GM12864 (cell line): ENCODE measurements around the gene AFAP1.

Experiments used
- DNase-seq: peaks from one replicate; pipeline ENCODE4 v3.0.0-alpha.2; 2011; ENCODE audit warnings: low read depth
- H3K4me3 ChIP-seq: 2 replicates; pipeline ENCODE4 v1.5.1; 2011; ENCODE audit warnings: mild to moderate bottlenecking, low read depth, low read length, control low read depth
- TF ChIP-seq, protein P1 (sequence below): IDR thresholded peaks from 2 replicates; pipeline ENCODE4 v1.5.1; 2011; ENCODE audit warnings: low read depth, mild to moderate bottlenecking, moderate library complexity, low read length, control low read depth, inconsistent platforms; ENCODE audit errors: missing control alignments

AFAP1 gene

DNA sequence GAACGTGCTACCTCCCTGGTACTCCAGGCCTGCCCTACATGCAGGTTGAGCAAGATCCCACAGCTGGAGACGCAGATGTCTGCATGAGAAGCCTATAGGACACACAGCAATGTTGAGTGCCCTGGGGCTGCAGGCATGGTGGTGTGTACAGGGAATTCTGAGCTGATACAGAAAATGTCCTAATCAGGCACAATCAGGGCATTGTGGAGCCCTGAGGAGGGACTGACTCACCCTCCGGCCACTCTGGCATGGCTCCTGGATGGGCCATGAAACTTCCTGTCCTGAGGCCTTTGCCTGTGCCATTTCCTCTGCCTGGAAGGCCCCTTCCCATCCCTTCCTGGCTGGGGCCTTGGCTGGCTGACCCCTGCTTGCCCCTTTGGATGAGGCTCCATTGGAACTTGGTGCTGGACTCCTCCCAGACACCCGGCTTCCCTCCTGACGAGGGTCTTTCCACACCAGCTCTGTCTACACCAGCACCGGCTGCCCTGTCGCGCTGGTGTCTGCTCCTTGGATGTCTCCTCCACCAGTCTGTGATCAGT, 16.7 kb upstream of the AFAP1 start:
- no peak overlapping the region for H3K4me3 ChIP-seq
- DNase-seq = no peak
- TF ChIP-seq, protein P1, sequence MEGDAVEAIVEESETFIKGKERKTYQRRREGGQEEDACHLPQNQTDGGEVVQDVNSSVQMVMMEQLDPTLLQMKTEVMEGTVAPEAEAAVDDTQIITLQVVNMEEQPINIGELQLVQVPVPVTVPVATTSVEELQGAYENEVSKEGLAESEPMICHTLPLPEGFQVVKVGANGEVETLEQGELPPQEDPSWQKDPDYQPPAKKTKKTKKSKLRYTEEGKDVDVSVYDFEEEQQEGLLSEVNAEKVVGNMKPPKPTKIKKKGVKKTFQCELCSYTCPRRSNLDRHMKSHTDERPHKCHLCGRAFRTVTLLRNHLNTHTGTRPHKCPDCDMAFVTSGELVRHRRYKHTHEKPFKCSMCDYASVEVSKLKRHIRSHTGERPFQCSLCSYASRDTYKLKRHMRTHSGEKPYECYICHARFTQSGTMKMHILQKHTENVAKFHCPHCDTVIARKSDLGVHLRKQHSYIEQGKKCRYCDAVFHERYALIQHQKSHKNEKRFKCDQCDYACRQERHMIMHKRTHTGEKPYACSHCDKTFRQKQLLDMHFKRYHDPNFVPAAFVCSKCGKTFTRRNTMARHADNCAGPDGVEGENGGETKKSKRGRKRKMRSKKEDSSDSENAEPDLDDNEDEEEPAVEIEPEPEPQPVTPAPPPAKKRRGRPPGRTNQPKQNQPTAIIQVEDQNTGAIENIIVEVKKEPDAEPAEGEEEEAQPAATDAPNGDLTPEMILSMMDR = no peak

- DNase-seq = no peak
- TF ChIP-seq, protein P1 = no peak
- H3K4me3 ChIP-seq = no peak overlapping the region
Measured at GRCh38 chr4:7955393-7955792, 15.7 kb upstream of the AFAP1 start.

DNA sequence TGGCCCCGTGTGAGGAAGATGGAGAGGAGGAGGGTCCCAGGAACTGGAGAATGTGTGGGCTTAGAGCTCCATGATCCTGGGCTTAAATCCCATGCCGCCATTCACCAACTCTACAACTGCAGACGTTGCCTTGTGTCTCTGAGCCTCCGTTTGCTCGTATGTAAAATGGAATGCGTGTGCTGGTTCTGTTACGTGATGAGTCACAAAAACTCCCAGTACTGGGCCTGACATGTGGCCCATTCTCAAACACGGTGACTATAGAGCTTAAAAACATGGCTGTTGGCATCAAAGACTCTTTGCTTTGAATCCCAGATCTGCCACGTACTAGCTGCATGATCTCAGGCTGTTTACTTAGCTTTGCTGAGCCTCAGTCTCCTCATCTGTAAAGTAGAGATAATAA, 13.0 kb upstream of the AFAP1 start:
- TF ChIP-seq, protein P1 = no peak
- DNase-seq = no peak

GRCh38 chr4:7950301-7951092, 10.8 kb upstream of the AFAP1 start:
- TF ChIP-seq, protein P1 = no peak
- H3K4me3 ChIP-seq = no peak overlapping the region
- no peak for DNase-seq

More for the DNA sequence above, 13.0 kb upstream of the AFAP1 start:
- no peak overlapping the region for H3K4me3 ChIP-seq

DNA sequence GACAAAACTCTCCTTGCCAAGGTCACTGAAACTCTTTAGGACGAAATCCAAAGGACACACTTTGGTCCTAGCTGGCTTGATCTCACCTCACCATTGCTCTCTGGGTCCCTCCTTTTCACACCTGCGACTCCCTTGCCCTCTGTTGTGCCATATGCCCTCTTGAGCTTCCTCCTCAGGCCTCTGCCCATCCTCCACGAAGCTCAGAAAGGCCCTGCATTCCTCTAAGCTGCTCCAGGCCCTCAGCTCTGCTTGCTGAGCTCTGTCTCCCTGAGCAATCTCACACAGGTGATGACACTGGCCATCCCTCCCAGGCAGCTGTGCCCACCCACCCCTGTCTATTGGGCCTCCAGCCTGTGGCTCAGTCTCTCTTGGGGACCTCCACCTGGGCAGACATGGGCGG, 10.1 kb upstream of the AFAP1 start:
- H3K4me3 ChIP-seq = no peak overlapping the region
- no peak for DNase-seq
- TF ChIP-seq, protein P1 = no peak

DNA sequence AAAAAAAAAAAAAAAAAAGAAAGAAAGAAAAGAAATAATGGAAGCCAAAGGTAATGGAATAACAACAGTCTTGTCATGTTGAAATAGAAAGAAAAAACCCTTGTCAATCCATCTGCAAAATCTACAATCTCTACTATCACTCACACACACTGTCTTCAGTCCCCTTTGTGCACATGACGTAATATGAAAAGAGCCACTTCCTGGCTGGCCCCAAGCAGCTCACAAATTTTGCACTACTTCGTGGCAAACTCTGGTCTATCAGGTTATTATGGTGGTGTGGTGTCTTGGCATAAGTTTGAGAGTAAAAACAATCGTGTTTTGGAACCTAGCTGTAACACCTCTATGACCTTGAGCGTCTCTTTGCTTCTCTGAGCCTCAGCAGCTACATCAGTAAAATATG, 8.3 kb upstream of the AFAP1 start:
- TF ChIP-seq, protein P1 = no peak
- no peak for DNase-seq
- H3K4me3 ChIP-seq = no peak overlapping the region

DNA sequence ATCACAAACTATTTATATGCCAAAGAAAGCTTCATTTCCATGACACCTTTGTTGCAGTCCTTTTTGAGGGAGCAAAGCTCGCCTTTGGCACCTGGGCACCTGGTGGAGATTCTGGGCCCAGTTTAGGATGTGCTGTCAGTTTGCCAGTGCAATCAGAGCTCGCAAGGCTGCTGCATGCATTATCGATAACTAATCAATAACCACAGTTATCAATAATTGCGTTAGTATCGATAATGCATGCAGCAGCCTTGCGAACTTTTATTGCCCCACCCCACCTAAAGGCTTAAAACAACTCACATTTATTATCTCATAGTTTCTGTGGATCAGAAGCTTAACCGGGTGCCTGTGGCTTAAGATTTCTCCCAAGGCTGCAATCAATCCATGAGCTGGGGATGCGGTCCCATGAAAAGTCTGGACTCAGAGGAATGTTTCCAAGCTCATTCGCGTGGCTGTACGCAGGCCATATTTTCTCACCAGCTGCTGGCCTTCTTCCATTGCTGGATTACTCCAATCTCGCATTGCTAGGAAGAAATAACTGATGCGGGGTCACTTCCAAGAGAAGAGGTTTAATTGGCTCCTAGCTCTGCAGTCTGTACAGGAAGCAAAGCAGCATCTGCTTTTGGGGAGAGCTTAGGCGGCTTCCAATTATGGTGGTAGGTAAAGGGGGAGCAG, 6.2 kb upstream of the AFAP1 start:
- DNase-seq = no peak
- H3K4me3 ChIP-seq = no peak overlapping the region
- TF ChIP-seq, protein P1 = no peak
